ENCODE measurements around the gene FNBP1.

The FNBP1 gene

GRCh38 chr9:129904734-129905133 is 138.3 kb downstream of the FNBP1 start:
- H3K36me3 ChIP-seq: peaks cover 0 to 100% (median 11%) of the 10 kb centered on the region in 11 experiments; a peak in 14 of 22 replicates
- no peak overlapping the region for H3K4me3 ChIP-seq
- peak overlapping the region in 1 of 11 experiments; percentile 14; a peak in 1 of 22 replicates for H3K4me2 ChIP-seq
- no peak overlapping the region for H3K27ac ChIP-seq
- H3K4me1 ChIP-seq: peaks cover 0 to 22% (median 12%) of the 10 kb centered on the region in 10 experiments; a peak in 17 of 20 replicates
- TF ChIP-seq Cebpa-rat (IDR thresholded peaks at IDR 0.05): no peak
- no peaks in the 10 kb centered on the region for H3K27me3 ChIP-seq
- peaks cover 0 to 5% (median 0%) of the 10 kb centered on the region in 11 experiments; a peak in 1 of 22 replicates for H4K20me1 ChIP-seq
- no peak overlapping the region for H3K9ac ChIP-seq
- peaks cover 0 to 12% (median 0%) of the 10 kb centered on the region in 11 experiments; a peak in 3 of 22 replicates for H3K9me3 ChIP-seq (replicated peaks in 1 of 11)

DNA sequence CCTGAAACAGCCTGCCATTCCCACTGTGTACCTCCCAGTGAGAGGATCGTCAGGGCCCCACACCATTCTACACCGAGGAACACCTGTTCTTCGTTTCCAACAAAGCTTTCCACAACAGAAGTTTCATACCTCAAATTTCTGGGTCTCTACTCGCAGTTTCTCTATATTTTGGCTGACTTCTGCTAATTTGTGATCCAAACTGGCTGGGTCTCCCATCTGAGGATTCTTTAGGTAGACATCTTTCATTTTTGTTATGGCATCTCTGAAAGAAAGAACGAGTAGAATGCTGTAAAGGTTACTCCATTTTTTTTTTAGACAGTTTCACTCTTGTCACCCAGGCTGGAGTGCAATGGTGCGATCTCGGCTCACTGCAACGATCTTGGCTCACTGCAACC is 140.3 kb downstream of the FNBP1 start:
- TF ChIP-seq Cebpa-rat (IDR thresholded peaks at IDR 0.05): no peak
- H3K27ac ChIP-seq: no peak overlapping the region
- H3K9me3 ChIP-seq (replicated peaks in 1 of 11): peaks cover 0 to 12% (median 0%) of the 10 kb centered on the region in 11 experiments; a peak in 3 of 22 replicates
- peaks cover 12 to 34% (median 22%) of the 10 kb centered on the region in 10 experiments for H3K4me1 ChIP-seq
- H3K9ac ChIP-seq: no peak overlapping the region
- no peak overlapping the region for H3K4me3 ChIP-seq
- H3K4me2 ChIP-seq: no peak overlapping the region
- H4K20me1 ChIP-seq: peaks cover 0 to 5% (median 0%) of the 10 kb centered on the region in 11 experiments; a peak in 1 of 22 replicates
- H3K27me3 ChIP-seq: no peaks in the 10 kb centered on the region
- peaks cover 0 to 100% (median 14%) of the 10 kb centered on the region in 11 experiments; a peak in 14 of 22 replicates for H3K36me3 ChIP-seq

- Histone ChIP-seq H4K20me1 (peaks cover 0 to 5% (median 0%) of the 10 kb centered on the region in 11 experiments; a peak in 1 of 22 replicates), H3K27ac (no peak overlapping the region), H3K36me3 (peaks cover 0 to 100% (median 14%) of the 10 kb centered on the region in 11 experiments; a peak in 14 of 22 replicates), H3K9ac (no peak overlapping the region), H3K4me1 (peaks cover 15 to 37% (median 26%) of the 10 kb centered on the region in 10 experiments), H3K4me3 (no peak overlapping the region), H3K27me3 (no peaks in the 10 kb centered on the region), H3K9me3 (replicated peaks in 1 of 11) (peaks cover 0 to 8% (median 0%) of the 10 kb centered on the region in 11 experiments; a peak in 3 of 22 replicates), H3K4me2 (no peak overlapping the region)
- TF ChIP-seq Cebpa-rat (IDR thresholded peaks at IDR 0.05): no peak
These were observed 140.8 kb downstream of the FNBP1 start for GRCh38 chr9:129901993-129902739.

GRCh38 chr9:129900263-129901027 is 142.5 kb downstream of the FNBP1 start:
- Histone ChIP-seq H3K27ac (peak overlapping the region in 2 of 11 experiments; percentile 21 to 35; a peak in 3 of 22 replicates), H3K36me3 (peaks cover 0 to 100% (median 9%) of the 10 kb centered on the region in 11 experiments; a peak in 13 of 22 replicates), H3K4me1 (peaks cover 16 to 37% (median 28%) of the 10 kb centered on the region in 10 experiments)

GRCh38 chr9:129899620-129900019 is 143.4 kb downstream of the FNBP1 start:
- H3K27me3 ChIP-seq: no peaks in the 10 kb centered on the region
- H3K9me3 ChIP-seq (replicated peaks in 1 of 11): no peaks in the 10 kb centered on the region
- H3K4me1 ChIP-seq: peaks cover 24 to 43% (median 33%) of the 10 kb centered on the region in 10 experiments
- H3K4me2 ChIP-seq: peak overlapping the region in 6 of 11 experiments; percentile 9 to 28 (median 12); a peak in 6 of 22 replicates
- no peak overlapping the region for H3K9ac ChIP-seq
- H3K27ac ChIP-seq: peak overlapping the region in 1 of 11 experiments; percentile 35; a peak in 1 of 22 replicates
- TF ChIP-seq Cebpa-rat (IDR thresholded peaks at IDR 0.05): no peak
- no peak overlapping the region for H3K4me3 ChIP-seq
- H4K20me1 ChIP-seq: peaks cover 0 to 5% (median 0%) of the 10 kb centered on the region in 11 experiments; a peak in 1 of 22 replicates
- peaks cover 0 to 100% (median 9%) of the 10 kb centered on the region in 11 experiments; a peak in 13 of 22 replicates for H3K36me3 ChIP-seq

More at GRCh38 chr9:129900263-129901027, 142.5 kb downstream of the FNBP1 start:
- peaks cover 0 to 5% (median 0%) of the 10 kb centered on the region in 11 experiments; a peak in 1 of 22 replicates for H4K20me1 ChIP-seq
- no peak overlapping the region for H3K4me3 ChIP-seq
- no peaks in the 10 kb centered on the region for H3K9me3 ChIP-seq (replicated peaks in 1 of 11)
- no peak overlapping the region for H3K9ac ChIP-seq
- TF ChIP-seq Cebpa-rat (IDR thresholded peaks at IDR 0.05): no peak
- no peaks in the 10 kb centered on the region for H3K27me3 ChIP-seq
- peak overlapping the region in 7 of 11 experiments; percentile 9 to 54 (median 37); a peak in 12 of 22 replicates for H3K4me2 ChIP-seq

DNA sequence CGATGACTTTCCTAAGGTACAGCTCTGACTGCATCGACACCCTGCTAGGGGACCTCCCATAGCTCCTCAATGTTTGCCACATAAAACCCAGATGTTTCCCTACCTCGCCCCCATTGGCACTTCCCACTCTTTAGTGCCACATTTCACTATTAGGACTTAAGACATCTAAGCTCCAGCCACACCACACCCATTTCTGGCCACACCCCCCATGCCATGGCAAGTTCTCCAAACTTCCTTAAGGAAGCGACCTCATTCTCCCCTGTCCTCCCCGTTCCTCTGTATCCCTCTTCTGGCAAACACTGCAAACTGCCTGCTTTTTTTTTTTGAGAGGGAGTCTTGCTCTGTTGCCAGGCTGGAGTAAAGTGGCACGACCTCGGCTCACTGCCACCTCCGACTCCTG is 144.8 kb downstream of the FNBP1 start:
- Histone ChIP-seq H3K27me3 (no peaks in the 10 kb centered on the region), H3K4me3 (no peak overlapping the region), H3K4me1 (peaks cover 38 to 58% (median 45%) of the 10 kb centered on the region in 10 experiments), H3K9me3 (replicated peaks in 1 of 11) (no peaks in the 10 kb centered on the region), H4K20me1 (peaks cover 0 to 5% (median 0%) of the 10 kb centered on the region in 11 experiments; a peak in 1 of 22 replicates), H3K9ac (no peak overlapping the region), H3K27ac (peak overlapping the region in 2 of 11 experiments; percentile 11 to 16; a peak in 2 of 22 replicates), H3K36me3 (peaks cover 0 to 95% (median 9%) of the 10 kb centered on the region in 11 experiments; a peak in 13 of 22 replicates), H3K4me2 (peak overlapping the region; percentile 3 to 69 (median 58); a peak in 20 of 22 replicates)
- no peak for TF ChIP-seq Cebpa-rat (IDR thresholded peaks at IDR 0.05)

DNA sequence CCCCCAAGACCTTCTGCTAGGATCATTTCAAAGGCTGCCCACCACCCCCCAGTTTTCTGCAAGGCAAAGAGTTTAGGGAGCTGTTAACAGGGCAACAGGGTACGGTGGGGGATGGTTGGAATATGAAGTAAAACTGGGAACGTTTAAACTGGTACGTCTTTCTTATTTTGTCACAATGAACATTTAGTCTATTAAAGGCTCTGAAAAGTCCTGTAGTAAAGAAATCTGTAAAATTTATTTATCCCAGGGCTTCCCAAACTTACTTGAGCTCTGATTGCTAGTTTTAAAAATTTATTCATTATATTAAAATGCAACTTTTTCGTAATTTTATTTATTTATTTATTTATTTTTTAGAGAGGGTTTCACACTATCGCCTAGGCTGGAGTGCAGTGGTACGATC is 145.7 kb downstream of the FNBP1 start:
- Histone ChIP-seq H3K4me2 (peak overlapping the region in 7 of 11 experiments; percentile 3 to 67 (median 58); a peak in 9 of 22 replicates), H3K4me1 (peaks cover 47 to 67% (median 53%) of the 10 kb centered on the region in 10 experiments), H3K4me3 (no peak overlapping the region), H3K27ac (no peak overlapping the region), H3K9ac (no peak overlapping the region), H3K9me3 (replicated peaks in 1 of 11) (no peaks in the 10 kb centered on the region), H3K36me3 (peaks cover 0 to 86% (median 9%) of the 10 kb centered on the region in 11 experiments; a peak in 13 of 22 replicates), H4K20me1 (peaks cover 0 to 5% (median 0%) of the 10 kb centered on the region in 11 experiments; a peak in 1 of 22 replicates), H3K27me3 (no peaks in the 10 kb centered on the region)
- TF ChIP-seq Cebpa-rat (IDR thresholded peaks at IDR 0.05): no peak

All from BLaER1 treated with 17β-estradiol and CSF1 and Interleukin-3, amounts not matched to agents 10 nM and 100 nM (cell line).